Tibial nerve (tissue), 4 donors: ENCODE results near the gene ING4. TPM values are rescaled to one million over a fixed set of nuclear protein-coding genes. Genes with fewer than 3 reads are reported as not detected.

Experiments
- DNase-seq, 2 donors: peaks; one replicate each; pipeline ENCODE4 v3.0.0-alpha.2; 2019; ENCODE audit warnings: low spot score in 2 of 2
- H3K27ac ChIP-seq, 4 donors: fragments of 200-600 bp; sonication (generic) in 3 of 4; one replicate each; pipeline ENCODE4 v1.5.1; 2017 to 2019; ENCODE audit warnings: mild to moderate bottlenecking in 1 of 4
- H3K27me3 ChIP-seq, 2 donors: fragments of 200-600 bp; sonication (generic) in 1 of 2; one replicate each; pipeline versions ENCODE4 v1.5.1 to v1.6.0; 2017 to 2019
- H3K36me3 ChIP-seq, 3 donors: fragments of 200-600 bp; sonication (generic); one replicate each; pipeline ENCODE4 v1.5.1; 2018 to 2019
- H3K4me1 ChIP-seq, 4 donors: fragments of 200-600 bp; sonication (generic) in 3 of 4; one replicate each; pipeline ENCODE4 v1.5.1; 2017 to 2019
- H3K4me3 ChIP-seq, 4 donors: fragments of 200-600 bp; sonication (generic) in 3 of 4; one replicate each; pipeline ENCODE4 v1.5.1; 2017 to 2019; ENCODE audit warnings: mild to moderate bottlenecking in 1 of 4, moderate library complexity in 1 of 4
- H3K9me3 ChIP-seq, 4 donors: fragments of 200-600 bp; sonication (generic) in 3 of 4; one replicate each; pipeline ENCODE4 v1.5.1; 2017 to 2019
- EP300 ChIP-seq, 2 donors: sonication (generic); formaldehyde crosslinking; IDR thresholded peaks; one replicate each; pipeline ENCODE4 v1.6.1; 2017; ENCODE audit warnings: antibody characterized with exemption in 2 of 2, mild to moderate bottlenecking in 1 of 2
- POLR2A ChIP-seq, 2 donors: fragments of 450-650 bp; IDR thresholded peaks; one replicate each; pipeline ENCODE4 v1.6.1; 2017; ENCODE audit warnings: antibody characterized with exemption in 2 of 2, mild to moderate bottlenecking in 2 of 2, moderate library complexity in 2 of 2
- WGBS, 2 donors: methylation state at CpG; one replicate each; pipeline ENCODE4 v1.1.5; 2018; 5-methylcytosine and 5-hydroxymethylcytosine counted together
- total RNA-seq, 4 donors: library from RNA; depleted of rRNA; stranded (reverse); fragments of >200 nt; gene quantifications; one replicate each; pipeline ENCODE4 v1.1.0, GENCODE V29; 2016
- TF ChIP-seq, protein P1 (sequence below), 5 experiments: fragments of 200-600 bp in 3 of 5; fragments of 450-650 bp in 2 of 5; sonication (generic) in 3 of 5; IDR thresholded peaks; one replicate each; pipeline ENCODE4 v1.5.1; 2016 to 2019; ENCODE audit warnings: antibody characterized with exemption in 5 of 5, mild to moderate bottlenecking in 3 of 5, moderate library complexity in 2 of 5

ING4 gene
- total RNA-seq, 4 donors from 2014 or later = 32.6 to 52.5 (median 45.3) TPM

DNA sequence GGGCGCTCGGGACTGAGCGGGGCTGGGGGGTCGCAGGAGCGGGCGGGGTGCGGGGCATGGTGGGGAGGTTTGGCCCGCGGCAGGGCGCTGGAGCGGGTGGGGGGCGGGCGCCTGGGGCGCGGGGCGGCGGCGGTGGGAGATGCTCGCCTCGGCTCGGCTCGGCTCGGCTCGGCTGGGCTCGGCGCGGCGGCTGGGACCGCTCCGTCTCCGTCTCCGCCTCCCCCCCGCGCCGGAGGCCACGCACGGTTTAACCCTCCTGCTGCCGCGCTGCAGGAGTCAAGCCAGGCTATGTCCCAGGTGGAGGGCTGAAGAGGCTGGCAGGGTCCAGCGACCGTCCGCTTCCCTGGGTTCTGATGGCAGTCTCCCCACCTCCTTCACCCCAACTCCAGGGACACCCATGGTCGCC is 37.7 kb upstream of the ING4 start, which contains the start of gene PIANP:
TSS of gene PIANP (minus strand) at position 170 of the 406 bp plus-strand sequence. CDS start 2,754 bp downstream, outside the sequence.
- WGBS, 2 donors = 0 to 2% methylated on average over 6 to 26 of the region's 43 CpGs
- DNase-seq = no peak
- Histone ChIP-seq H3K27me3 (peaks cover 5 to 85% of the 10 kb centered on the region in 2 donors), H3K27ac (no peak within 1 kb of the TSS), H3K4me1 (peaks cover 0 to 17% (median 14%) of the 10 kb centered on the region in 4 donors), H3K4me3 (peak within 1 kb of the TSS; percentile 2 to 51 (median 38)), H3K9me3 (no peaks in the 10 kb centered on the region), H3K36me3 (no peaks in the 10 kb centered on the region)
- TF ChIP-seq POLR2A (IDR thresholded peaks at IDR 0.05) (no peak), EP300 (IDR thresholded peaks at IDR 0.05) (no peak)
- TF ChIP-seq, protein P1, sequence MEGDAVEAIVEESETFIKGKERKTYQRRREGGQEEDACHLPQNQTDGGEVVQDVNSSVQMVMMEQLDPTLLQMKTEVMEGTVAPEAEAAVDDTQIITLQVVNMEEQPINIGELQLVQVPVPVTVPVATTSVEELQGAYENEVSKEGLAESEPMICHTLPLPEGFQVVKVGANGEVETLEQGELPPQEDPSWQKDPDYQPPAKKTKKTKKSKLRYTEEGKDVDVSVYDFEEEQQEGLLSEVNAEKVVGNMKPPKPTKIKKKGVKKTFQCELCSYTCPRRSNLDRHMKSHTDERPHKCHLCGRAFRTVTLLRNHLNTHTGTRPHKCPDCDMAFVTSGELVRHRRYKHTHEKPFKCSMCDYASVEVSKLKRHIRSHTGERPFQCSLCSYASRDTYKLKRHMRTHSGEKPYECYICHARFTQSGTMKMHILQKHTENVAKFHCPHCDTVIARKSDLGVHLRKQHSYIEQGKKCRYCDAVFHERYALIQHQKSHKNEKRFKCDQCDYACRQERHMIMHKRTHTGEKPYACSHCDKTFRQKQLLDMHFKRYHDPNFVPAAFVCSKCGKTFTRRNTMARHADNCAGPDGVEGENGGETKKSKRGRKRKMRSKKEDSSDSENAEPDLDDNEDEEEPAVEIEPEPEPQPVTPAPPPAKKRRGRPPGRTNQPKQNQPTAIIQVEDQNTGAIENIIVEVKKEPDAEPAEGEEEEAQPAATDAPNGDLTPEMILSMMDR (IDR thresholded peaks at IDR 0.05) = no peak

DNA sequence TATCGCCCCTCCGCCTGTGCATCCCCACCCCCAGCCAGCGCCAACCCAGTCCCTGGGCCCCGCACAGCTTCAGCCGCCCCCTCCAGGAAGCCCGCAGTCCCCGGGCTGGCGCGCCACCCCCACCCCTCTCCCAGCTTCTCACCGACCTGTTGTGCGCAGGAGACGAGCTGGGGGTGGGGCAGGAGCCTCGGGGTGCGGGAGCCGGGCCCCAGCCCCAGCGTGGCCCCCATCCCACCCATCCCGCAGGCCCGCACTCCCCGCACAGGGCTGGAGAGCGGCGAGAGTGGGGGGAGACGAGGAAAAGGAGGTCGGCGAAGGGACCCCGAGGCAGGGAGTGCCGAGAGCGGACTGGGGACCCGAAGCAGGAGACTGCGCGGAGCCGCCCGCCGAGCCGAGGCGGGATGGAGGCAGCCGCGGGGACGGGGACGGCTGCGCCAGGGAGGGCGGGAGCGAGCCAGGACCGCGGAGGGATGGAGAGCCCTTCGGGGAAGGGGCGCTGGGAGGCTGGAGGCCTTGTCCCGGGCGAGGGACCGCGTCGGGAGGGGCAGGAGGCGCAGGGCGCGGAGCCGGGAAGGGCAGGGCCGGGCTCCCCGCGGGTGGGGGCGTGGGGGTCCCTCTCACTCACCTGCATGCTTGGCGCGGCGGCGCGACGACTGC is 37.2 kb upstream of the ING4 start:
- 2 to 3% methylated on average over 35 to 47 of the region's 65 CpGs for WGBS, 2 donors
- Histone ChIP-seq H3K4me1 (peaks cover 0 to 17% (median 14%) of the 10 kb centered on the region in 4 donors), H3K27ac (no peak overlapping the region), H3K27me3 (peaks cover 5 to 79% of the 10 kb centered on the region in 2 donors), H3K9me3 (no peaks in the 10 kb centered on the region), H3K36me3 (no peaks in the 10 kb centered on the region), H3K4me3 (peak overlapping the region; percentile 2 to 51 (median 38))
- no peak for DNase-seq
- no peak for TF ChIP-seq EP300 (IDR thresholded peaks at IDR 0.05)
- TF ChIP-seq, protein P1 (IDR thresholded peaks at IDR 0.05) = no peak
- TF ChIP-seq POLR2A (IDR thresholded peaks at IDR 0.05) = no peak

DNA sequence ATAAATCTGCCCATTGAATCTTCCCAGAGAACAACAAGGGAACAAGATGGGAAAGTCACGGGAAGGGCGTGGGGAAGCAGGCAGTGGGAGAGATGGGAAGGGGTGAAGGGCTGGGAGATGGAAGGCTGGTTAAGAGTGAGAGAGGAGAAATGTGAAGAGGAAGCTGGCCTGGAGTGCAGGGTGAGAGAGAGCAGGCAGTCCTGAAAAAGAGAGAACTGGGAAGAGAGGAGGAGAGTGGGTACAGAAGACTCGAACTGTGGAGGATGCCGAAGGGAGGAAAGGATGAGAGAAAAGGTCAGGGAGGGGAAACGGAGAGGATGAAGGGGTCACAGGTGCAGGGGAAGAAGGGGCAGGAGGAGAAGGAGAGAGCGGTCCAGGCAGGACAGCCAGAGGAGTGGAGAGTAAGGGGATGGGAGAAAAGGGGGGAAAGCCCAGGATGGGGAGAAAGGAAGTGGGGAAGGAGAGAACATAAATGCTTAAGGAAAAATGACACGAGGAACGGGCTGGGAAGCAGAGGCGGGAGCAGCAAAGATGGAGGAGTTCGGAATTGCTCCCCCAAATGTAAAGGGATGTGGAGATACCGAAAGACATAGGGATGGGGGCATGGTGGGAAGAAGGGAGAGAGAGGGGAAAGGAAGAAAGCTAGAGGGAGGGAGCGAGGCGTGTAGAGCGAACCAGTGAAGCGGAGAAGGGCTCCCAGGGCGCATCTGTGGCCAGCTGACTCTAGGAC is 36.5 kb upstream of the ING4 start:
- WGBS, 2 donors = 15 to 19% methylated on average over 16 of the region's 16 CpGs
- peak overlapping the region in 2 of 4 donors; percentile 36 to 51 for H3K4me3 ChIP-seq
- H3K36me3 ChIP-seq = no peaks in the 10 kb centered on the region
- TF ChIP-seq, protein P1 (IDR thresholded peaks at IDR 0.05) = no peak
- TF ChIP-seq POLR2A (IDR thresholded peaks at IDR 0.05) = no peak
- no peak for TF ChIP-seq EP300 (IDR thresholded peaks at IDR 0.05)
- H3K4me1 ChIP-seq = peaks cover 0 to 17% (median 14%) of the 10 kb centered on the region in 4 donors
- H3K27ac ChIP-seq = no peak overlapping the region
- H3K9me3 ChIP-seq = no peaks in the 10 kb centered on the region
- H3K27me3 ChIP-seq = peaks cover 5 to 73% of the 10 kb centered on the region in 2 donors
- no peak for DNase-seq

DNA sequence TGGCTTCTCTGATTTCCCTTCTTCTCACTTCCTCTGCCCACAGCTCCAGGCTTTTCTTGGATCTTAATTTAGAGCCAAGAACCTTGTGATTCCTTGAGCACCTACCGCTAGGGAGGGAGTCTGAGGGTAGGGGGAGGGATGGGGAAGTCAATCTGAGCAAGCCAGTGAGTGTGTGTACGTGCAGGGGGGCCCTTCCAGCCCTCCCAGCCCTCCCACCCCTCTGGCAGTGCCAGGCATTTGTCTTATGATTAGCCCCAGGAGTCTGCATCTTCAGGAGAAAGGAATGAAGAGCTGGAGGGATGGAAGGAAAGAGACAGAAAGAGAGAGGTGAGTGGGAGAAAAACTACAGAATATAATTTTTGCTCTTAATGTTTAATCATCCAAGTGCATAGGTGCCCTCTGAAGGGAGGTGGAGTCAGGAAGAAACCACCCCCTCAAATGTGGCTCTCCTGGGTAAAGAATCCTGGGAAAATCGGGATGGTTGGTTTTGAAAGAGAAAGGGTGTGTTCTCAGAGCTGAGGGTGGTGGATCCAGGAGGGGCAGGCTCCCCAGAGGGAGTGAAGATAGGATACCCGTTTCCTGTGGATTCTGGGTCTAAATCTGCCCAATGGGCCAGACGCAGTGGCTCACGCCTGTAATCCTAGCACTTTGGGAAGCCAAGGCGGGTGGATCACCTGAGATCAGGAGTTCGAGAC is 35.6 kb upstream of the ING4 start:
- TF ChIP-seq, protein P1 (IDR thresholded peaks at IDR 0.05) = no peak
- TF ChIP-seq POLR2A (IDR thresholded peaks at IDR 0.05) = no peak
- TF ChIP-seq EP300 (IDR thresholded peaks at IDR 0.05) = no peak
- Histone ChIP-seq H3K27me3 (peaks cover 5 to 64% of the 10 kb centered on the region in 2 donors), H3K27ac (no peak overlapping the region), H3K4me1 (peaks cover 0 to 17% (median 14%) of the 10 kb centered on the region in 4 donors), H3K4me3 (no peak overlapping the region), H3K36me3 (no peaks in the 10 kb centered on the region), H3K9me3 (no peaks in the 10 kb centered on the region)
- DNase-seq = no peak
- 54 to 66% methylated on average over 8 of the region's 8 CpGs for WGBS, 2 donors
